GM23338 (cell line): ENCODE measurements around the gene TNS1. TPM values are rescaled to one million over a fixed set of nuclear protein-coding genes. Genes with fewer than 3 reads are reported as not detected.

Experiments used
- ATAC-seq: fragments of 200-7000 bp; cut with Tn5 transposase; 3 replicates; pipeline ENCODE4 v1.9.1; 2020
- DNase-seq: peaks from one replicate; pipeline ENCODE4 v3.0.0-alpha.2; 2015; ENCODE audit warnings: low spot score
- H2AFZ ChIP-seq: fragments of 200-600 bp; sonication (generic); 2 replicates; pipeline ENCODE4 v1.8.0; 2016; ENCODE audit warnings: antibody characterized with exemption, mild to moderate bottlenecking, moderate library complexity
- H3F3A ChIP-seq: fragments of 200-600 bp; sonication (generic); replicated peaks from 2 replicates; pipeline ENCODE4 v1.8.0; 2017; ENCODE audit warnings: antibody characterized with exemption, mixed run types, low read depth
- H3K27ac ChIP-seq: fragments of 200-600 bp; sonication (generic); 2 replicates; pipeline ENCODE4 v1.6.1; 2016; ENCODE audit warnings: low read depth
- H3K27me3 ChIP-seq: fragments of 200-600 bp; sonication (generic); 2 replicates; pipeline ENCODE4 v1.8.0; 2016; ENCODE audit warnings: mild to moderate bottlenecking, mixed run types, moderate library complexity; ENCODE audit not compliant: insufficient read depth
- H3K36me3 ChIP-seq: fragments of 200-600 bp; sonication (generic); 2 replicates; pipeline ENCODE4 v1.8.0; 2016; ENCODE audit warnings: mild to moderate bottlenecking; ENCODE audit not compliant: insufficient read depth
- H3K4me1 ChIP-seq: fragments of 200-600 bp; sonication (generic); 2 replicates; pipeline ENCODE4 v1.8.0; 2016; ENCODE audit warnings: mild to moderate bottlenecking, moderate library complexity; ENCODE audit not compliant: insufficient read depth
- H3K4me2 ChIP-seq: fragments of 200-600 bp; sonication (generic); 2 replicates; pipeline ENCODE4 v1.7.1; 2017; ENCODE audit warnings: mixed run types
- H3K4me3 ChIP-seq: fragments of 200-600 bp; sonication (generic); 2 replicates; pipeline ENCODE4 v1.6.1; 2016; ENCODE audit warnings: mixed run types
- H3K79me2 ChIP-seq: fragments of 200-600 bp; sonication (generic); replicated peaks from 2 replicates; pipeline ENCODE4 v1.8.0; 2017; ENCODE audit warnings: mild to moderate bottlenecking; ENCODE audit not compliant: insufficient read depth
- H3K9me2 ChIP-seq: fragments of 200-600 bp; sonication (generic); 2 replicates; pipeline ENCODE4 v1.8.0; 2017; ENCODE audit not compliant: insufficient read depth
- H4K20me1 ChIP-seq: fragments of 200-600 bp; sonication (generic); replicated peaks from 2 replicates; pipeline ENCODE4 v1.8.0; 2017; ENCODE audit warnings: mild to moderate bottlenecking; ENCODE audit not compliant: insufficient read depth
- H3K27ac Mint-ChIP-seq: 2 replicates; pipeline ENCODE4 v1.8.0; 2020; ENCODE audit warnings: inconsistent platforms, mild to moderate bottlenecking, moderate library complexity, mixed read lengths
- H3K27me3 Mint-ChIP-seq: 3 replicates; pipeline ENCODE4 v1.8.0; 2022; ENCODE audit warnings: low read depth, mild to moderate bottlenecking, moderate library complexity, mixed read lengths, inconsistent platforms; ENCODE audit not compliant: insufficient read depth, poor library complexity
- H3K36me3 Mint-ChIP-seq: 3 replicates; pipeline ENCODE4 v1.8.0; 2021; ENCODE audit warnings: low read depth, mild to moderate bottlenecking, inconsistent platforms, moderate library complexity, mixed read lengths
- H3K4me1 Mint-ChIP-seq: 3 replicates; pipeline ENCODE4 v1.8.0; 2020; ENCODE audit warnings: mild to moderate bottlenecking, inconsistent platforms, mixed read lengths
- H3K4me3 Mint-ChIP-seq: 3 replicates; pipeline ENCODE4 v1.8.0; 2021; ENCODE audit warnings: moderate library complexity, mild to moderate bottlenecking, inconsistent platforms, mixed read lengths
- H3K9me3 Mint-ChIP-seq: 3 replicates; pipeline ENCODE4 v1.8.0; 2020; ENCODE audit warnings: moderate library complexity, mild to moderate bottlenecking, inconsistent platforms, mixed read lengths
- NANOG ChIP-seq: IDR thresholded peaks from 2 replicates; pipeline ENCODE4 v1.6.1; 2016; ENCODE audit warnings: antibody characterized with exemption, borderline replicate concordance
- POLR2AphosphoS5 ChIP-seq: IDR thresholded peaks from 2 replicates; pipeline ENCODE4 v1.6.1; 2016; ENCODE audit warnings: antibody characterized with exemption, low read depth
- REST ChIP-seq: IDR thresholded peaks from one replicate; pipeline ENCODE4 v1.6.1; 2018; ENCODE audit warnings: antibody characterized with exemption; ENCODE audit not compliant: unreplicated experiment
- STAT1 ChIP-seq: IDR thresholded peaks from one replicate; pipeline ENCODE4 v1.6.1; 2016; ENCODE audit warnings: antibody characterized with exemption; ENCODE audit not compliant: unreplicated experiment
- ZNF114 ChIP-seq: fragments of 250-450 bp; sonication (Bioruptor Pico); IDR thresholded peaks from 2 replicates; pipeline ENCODE4 v1.5.0; 2020; ENCODE audit warnings: mild to moderate bottlenecking, moderate library complexity
- ZNF462 ChIP-seq: fragments of 250-450 bp; sonication (Bioruptor Pico); IDR thresholded peaks from 2 replicates; pipeline ENCODE4 v1.5.0; 2020; ENCODE audit warnings: mild to moderate bottlenecking, moderate library complexity
- polyA plus RNA-seq: library from polyadenylated mRNA; unstranded; fragments of >200 nt; fragmentation: Nextera tagmentation; extraction: Ambion mirVana; gene quantifications from 2 replicates; pipeline ENCODE4 v1.2.1, GENCODE V29; 2016
- total RNA-seq: library from RNA; depleted of rRNA; stranded (reverse); fragments of >200 nt; shearing (Covaris generic); gene quantifications from 2 replicates; pipeline ENCODE4 v1.2.3, GENCODE V29; 2014

The TNS1 gene
- total and polyA plus RNA-seq, 2 experiments from 2014 or later = 2.0 to 7.4 TPM

- H3K4me1 Mint-ChIP-seq = peaks cover 4% of the 10 kb centered on the region
- Histone ChIP-seq H4K20me1 (no peaks in the 10 kb centered on the region), H3K4me3 (no peak overlapping the region), H3K36me3 (no peaks in the 10 kb centered on the region), H3K9me2 (no peaks in the 10 kb centered on the region), H3F3A (no peaks in the 10 kb centered on the region), H2AFZ (no peak overlapping the region), H3K79me2 (no peaks in the 10 kb centered on the region), H3K4me1 (no peaks in the 10 kb centered on the region), H3K27me3 (no peaks in the 10 kb centered on the region), H3K27ac (no peak overlapping the region), H3K4me2 (no peak overlapping the region)
- ATAC-seq = no peak
- peaks cover 12% of the 10 kb centered on the region for H3K27me3 Mint-ChIP-seq
- no peaks in the 10 kb centered on the region for H3K36me3 Mint-ChIP-seq
- H3K9me3 Mint-ChIP-seq = no peaks in the 10 kb centered on the region
- H3K4me3 Mint-ChIP-seq = no peak overlapping the region
- no peak for TF ChIP-seq REST
- TF ChIP-seq ZNF462 (CRISPR knock-in tag) = no peak
- DNase-seq = no peak
- no peak overlapping the region for H3K27ac Mint-ChIP-seq
Observed at GRCh38 chr2:217797661-217798069, 205.1 kb downstream of the TNS1 start.

- Mint-ChIP-seq H3K9me3 (no peaks in the 10 kb centered on the region), H3K4me3 (no peak overlapping the region), H3K27ac (no peak overlapping the region), H3K36me3 (no peaks in the 10 kb centered on the region), H3K27me3 (peaks cover 12% of the 10 kb centered on the region), H3K4me1 (peaks cover 4% of the 10 kb centered on the region)
- no peak overlapping the region for H3K4me2 ChIP-seq
- H3F3A ChIP-seq = no peaks in the 10 kb centered on the region
- H3K27ac ChIP-seq = no peak overlapping the region
- H4K20me1 ChIP-seq = no peaks in the 10 kb centered on the region
- no peak for ATAC-seq
- H3K27me3 ChIP-seq = no peaks in the 10 kb centered on the region
- H3K9me2 ChIP-seq = no peaks in the 10 kb centered on the region
- no peaks in the 10 kb centered on the region for H3K36me3 ChIP-seq
- H3K79me2 ChIP-seq = no peaks in the 10 kb centered on the region
- no peaks in the 10 kb centered on the region for H3K4me1 ChIP-seq
- DNase-seq = no peak
- H2AFZ ChIP-seq = no peak overlapping the region
- H3K4me3 ChIP-seq = no peak overlapping the region
- TF ChIP-seq ZNF114 (CRISPR knock-in tag) (no peak), STAT1 (no peak), POLR2AphosphoS5 (no peak), NANOG (no peak)
Observed at GRCh38 chr2:217797165-217797564, 205.6 kb downstream of the TNS1 start.
